ENCODE measurements around the gene RIMBP2.

Gene RIMBP2

GRCh38 chr12:130496516-130497120 is 219.5 kb downstream of the RIMBP2 start:
- TF ChIP-seq REST (IDR thresholded peaks at IDR 0.05; ENCODE audit: insufficient replicate concordance, low read depth) (no peak), GABPA (IDR thresholded peaks at IDR 0.05; ENCODE audit: low read depth) (no peak), SPI1 (IDR thresholded peaks at IDR 0.05; ENCODE audit: borderline replicate concordance, low read depth) (no peak), POLR2AphosphoS5 (IDR thresholded peaks at IDR 0.05; ENCODE audit: low read depth) (no peak), CTCF (IDR thresholded peaks at IDR 0.05; ENCODE audit: insufficient read depth, low read length) (no peak)
- H3K27me3 ChIP-seq (ENCODE audit: insufficient read depth, poor library complexity, severe bottlenecking), result no peaks in the 10 kb centered on the region
- no peak overlapping the region for H3K27ac ChIP-seq (replicated peaks)
- no peak overlapping the region for H3K4me3 ChIP-seq (replicated peaks; ENCODE audit: insufficient read depth, low read length)
- DNase-seq (ENCODE audit: low read depth in 1 of 2, low spot score in 1 of 2), result no peak

- TF ChIP-seq REST (IDR thresholded peaks at IDR 0.05; ENCODE audit: insufficient replicate concordance, low read depth) (no peak), POLR2AphosphoS5 (IDR thresholded peaks at IDR 0.05; ENCODE audit: low read depth) (no peak), CTCF (IDR thresholded peaks at IDR 0.05; ENCODE audit: insufficient read depth, low read length) (no peak), SPI1 (IDR thresholded peaks at IDR 0.05; ENCODE audit: borderline replicate concordance, low read depth) (no peak), GABPA (IDR thresholded peaks at IDR 0.05; ENCODE audit: low read depth) (no peak)
- H3K27ac ChIP-seq (replicated peaks), result no peak overlapping the region
- H3K4me3 ChIP-seq (replicated peaks; ENCODE audit: insufficient read depth, low read length), result no peak overlapping the region
- H3K27me3 ChIP-seq (ENCODE audit: insufficient read depth, poor library complexity, severe bottlenecking), result no peaks in the 10 kb centered on the region
- DNase-seq (ENCODE audit: low read depth in 1 of 2, low spot score in 1 of 2), result no peak
These were observed 220.9 kb downstream of the RIMBP2 start for GRCh38 chr12:130495156-130495555.

GRCh38 chr12:130494736-130495135 is 221.4 kb downstream of the RIMBP2 start:
- TF ChIP-seq POLR2AphosphoS5 (IDR thresholded peaks at IDR 0.05; ENCODE audit: low read depth) (no peak), CTCF (IDR thresholded peaks at IDR 0.05; ENCODE audit: insufficient read depth, low read length) (no peak), SPI1 (IDR thresholded peaks at IDR 0.05; ENCODE audit: borderline replicate concordance, low read depth) (no peak), REST (IDR thresholded peaks at IDR 0.05; ENCODE audit: insufficient replicate concordance, low read depth) (no peak), GABPA (IDR thresholded peaks at IDR 0.05; ENCODE audit: low read depth) (no peak)
- no peaks in the 10 kb centered on the region for H3K27me3 ChIP-seq (ENCODE audit: insufficient read depth, poor library complexity, severe bottlenecking)
- H3K27ac ChIP-seq (replicated peaks), result no peak overlapping the region
- DNase-seq (ENCODE audit: low read depth in 1 of 2, low spot score in 1 of 2), result no peak
- H3K4me3 ChIP-seq (replicated peaks; ENCODE audit: insufficient read depth, low read length), result no peak overlapping the region

All from HL-60 (cell line).